ENCODE results near the gene MED23. TPM values are rescaled to one million over a fixed set of nuclear protein-coding genes. Genes with fewer than 3 reads are reported as not detected.

The MED23 gene
- total RNA-seq, 1 donor from 2014 or later: 35.0 TPM

GRCh38 chr6:131581523-131581922, 46.5 kb downstream of the MED23 start:
- Histone ChIP-seq H3K9me3 (ENCODE audit: control insufficient read depth in 3 of 3, low read length in 3 of 3) (no peaks in the 10 kb centered on the region), H3K9ac (ENCODE audit: low read depth in 1 of 3, low read length in 3 of 3) (no peak overlapping the region), H3K4me1 (ENCODE audit: control insufficient read depth in 3 of 3, insufficient read depth in 3 of 3, low read length in 3 of 3) (no peaks in the 10 kb centered on the region), H3K4me3 (ENCODE audit: low read length in 3 of 3) (no peak overlapping the region), H3K27me3 (ENCODE audit: control insufficient read depth in 3 of 3, insufficient read depth in 3 of 3, low read length in 3 of 3) (no peaks in the 10 kb centered on the region), H3K36me3 (ENCODE audit: control insufficient read depth in 3 of 3, insufficient read depth in 3 of 3, low read length in 3 of 3) (peaks cover 12 to 24% (median 18%) of the 10 kb centered on the region in 3 donors), H3K27ac (ENCODE audit: low read depth, low read length) (no peak overlapping the region)

- no peak overlapping the region for H3K4me3 ChIP-seq (ENCODE audit: low read length in 3 of 3)
- no peaks in the 10 kb centered on the region for H3K4me1 ChIP-seq (ENCODE audit: control insufficient read depth in 3 of 3, insufficient read depth in 3 of 3, low read length in 3 of 3)
- peaks cover under 1 to 8% (median 3%) of the 10 kb centered on the region in 3 donors for H3K36me3 ChIP-seq (ENCODE audit: control insufficient read depth in 3 of 3, insufficient read depth in 3 of 3, low read length in 3 of 3)
- H3K27me3 ChIP-seq (ENCODE audit: control insufficient read depth in 3 of 3, insufficient read depth in 3 of 3, low read length in 3 of 3): no peaks in the 10 kb centered on the region
- H3K9ac ChIP-seq (ENCODE audit: low read depth in 1 of 3, low read length in 3 of 3): no peak overlapping the region
- H3K9me3 ChIP-seq (ENCODE audit: control insufficient read depth in 3 of 3, low read length in 3 of 3): no peaks in the 10 kb centered on the region
- no peak overlapping the region for H3K27ac ChIP-seq (ENCODE audit: low read depth, low read length)
Observed at GRCh38 chr6:131575834-131576478, 52.1 kb downstream of the MED23 start.

- Histone ChIP-seq H3K36me3 (ENCODE audit: control insufficient read depth in 3 of 3, insufficient read depth in 3 of 3, low read length in 3 of 3) (peaks cover 0 to 3% (median 3%) of the 10 kb centered on the region in 3 donors), H3K4me1 (ENCODE audit: control insufficient read depth in 3 of 3, insufficient read depth in 3 of 3, low read length in 3 of 3) (no peaks in the 10 kb centered on the region), H3K9me3 (ENCODE audit: control insufficient read depth in 3 of 3, low read length in 3 of 3) (no peaks in the 10 kb centered on the region), H3K4me3 (ENCODE audit: low read length in 3 of 3) (no peak overlapping the region), H3K27me3 (ENCODE audit: control insufficient read depth in 3 of 3, insufficient read depth in 3 of 3, low read length in 3 of 3) (no peaks in the 10 kb centered on the region), H3K27ac (ENCODE audit: low read depth, low read length) (no peak overlapping the region), H3K9ac (ENCODE audit: low read depth in 1 of 3, low read length in 3 of 3) (no peak overlapping the region)
Observed at GRCh38 chr6:131574686-131575085, 53.4 kb downstream of the MED23 start.

GRCh38 chr6:131574133-131574532, 53.9 kb downstream of the MED23 start:
- H3K9me3 ChIP-seq (ENCODE audit: control insufficient read depth in 3 of 3, low read length in 3 of 3): no peaks in the 10 kb centered on the region
- peaks cover 0 to 3% (median 2%) of the 10 kb centered on the region in 3 donors for H3K36me3 ChIP-seq (ENCODE audit: control insufficient read depth in 3 of 3, insufficient read depth in 3 of 3, low read length in 3 of 3)
- no peak overlapping the region for H3K9ac ChIP-seq (ENCODE audit: low read depth in 1 of 3, low read length in 3 of 3)
- no peaks in the 10 kb centered on the region for H3K27me3 ChIP-seq (ENCODE audit: control insufficient read depth in 3 of 3, insufficient read depth in 3 of 3, low read length in 3 of 3)
- no peaks in the 10 kb centered on the region for H3K4me1 ChIP-seq (ENCODE audit: control insufficient read depth in 3 of 3, insufficient read depth in 3 of 3, low read length in 3 of 3)
- no peak overlapping the region for H3K27ac ChIP-seq (ENCODE audit: low read depth, low read length)
- H3K4me3 ChIP-seq (ENCODE audit: low read length in 3 of 3): no peak overlapping the region

GRCh38 chr6:131572686-131573415, 55.2 kb downstream of the MED23 start, which contains the start of gene ARG1:
ARG1 (plus strand) TSS chr6:131573226; CDS start chr6:131573283, 57 bp downstream.
- Histone ChIP-seq H3K4me1 (ENCODE audit: control insufficient read depth in 3 of 3, insufficient read depth in 3 of 3, low read length in 3 of 3) (no peaks in the 10 kb centered on the region), H3K9ac (ENCODE audit: low read depth in 1 of 3, low read length in 3 of 3) (no peak within 1 kb of the TSS), H3K4me3 (ENCODE audit: low read length in 3 of 3) (no peak within 1 kb of the TSS), H3K9me3 (ENCODE audit: control insufficient read depth in 3 of 3, low read length in 3 of 3) (no peaks in the 10 kb centered on the region), H3K27ac (ENCODE audit: low read depth, low read length) (no peak within 1 kb of the TSS), H3K36me3 (ENCODE audit: control insufficient read depth in 3 of 3, insufficient read depth in 3 of 3, low read length in 3 of 3) (no peaks in the 10 kb centered on the region), H3K27me3 (ENCODE audit: control insufficient read depth in 3 of 3, insufficient read depth in 3 of 3, low read length in 3 of 3) (no peaks in the 10 kb centered on the region)

GRCh38 chr6:131568726-131569125, 59.3 kb downstream of the MED23 start:
- H3K27me3 ChIP-seq (ENCODE audit: control insufficient read depth in 3 of 3, insufficient read depth in 3 of 3, low read length in 3 of 3): no peaks in the 10 kb centered on the region
- H3K9ac ChIP-seq (ENCODE audit: low read depth in 1 of 3, low read length in 3 of 3): no peak overlapping the region
- H3K27ac ChIP-seq (ENCODE audit: low read depth, low read length): no peak overlapping the region
- H3K9me3 ChIP-seq (ENCODE audit: control insufficient read depth in 3 of 3, low read length in 3 of 3): no peaks in the 10 kb centered on the region
- no peaks in the 10 kb centered on the region for H3K4me1 ChIP-seq (ENCODE audit: control insufficient read depth in 3 of 3, insufficient read depth in 3 of 3, low read length in 3 of 3)
- H3K4me3 ChIP-seq (ENCODE audit: low read length in 3 of 3): no peak overlapping the region
- no peaks in the 10 kb centered on the region for H3K36me3 ChIP-seq (ENCODE audit: control insufficient read depth in 3 of 3, insufficient read depth in 3 of 3, low read length in 3 of 3)

GRCh38 chr6:131565056-131565455, 63.0 kb downstream of the MED23 start:
- Histone ChIP-seq H3K4me3 (ENCODE audit: low read length in 3 of 3) (no peak overlapping the region), H3K27ac (ENCODE audit: low read depth, low read length) (no peak overlapping the region), H3K9ac (ENCODE audit: low read depth in 1 of 3, low read length in 3 of 3) (no peak overlapping the region), H3K27me3 (ENCODE audit: control insufficient read depth in 3 of 3, insufficient read depth in 3 of 3, low read length in 3 of 3) (no peaks in the 10 kb centered on the region), H3K9me3 (ENCODE audit: control insufficient read depth in 3 of 3, low read length in 3 of 3) (no peaks in the 10 kb centered on the region), H3K4me1 (ENCODE audit: control insufficient read depth in 3 of 3, insufficient read depth in 3 of 3, low read length in 3 of 3) (no peaks in the 10 kb centered on the region), H3K36me3 (ENCODE audit: control insufficient read depth in 3 of 3, insufficient read depth in 3 of 3, low read length in 3 of 3) (no peaks in the 10 kb centered on the region)

- Histone ChIP-seq H3K9ac (ENCODE audit: low read depth in 1 of 3, low read length in 3 of 3) (no peak overlapping the region), H3K27me3 (ENCODE audit: control insufficient read depth in 3 of 3, insufficient read depth in 3 of 3, low read length in 3 of 3) (no peaks in the 10 kb centered on the region), H3K4me1 (ENCODE audit: control insufficient read depth in 3 of 3, insufficient read depth in 3 of 3, low read length in 3 of 3) (no peaks in the 10 kb centered on the region), H3K9me3 (ENCODE audit: control insufficient read depth in 3 of 3, low read length in 3 of 3) (no peaks in the 10 kb centered on the region), H3K27ac (ENCODE audit: low read depth, low read length) (no peak overlapping the region), H3K4me3 (ENCODE audit: low read length in 3 of 3) (no peak overlapping the region), H3K36me3 (ENCODE audit: control insufficient read depth in 3 of 3, insufficient read depth in 3 of 3, low read length in 3 of 3) (no peaks in the 10 kb centered on the region)
Observed at GRCh38 chr6:131561925-131562707, 65.9 kb downstream of the MED23 start.

GRCh38 chr6:131558922-131559321, 69.1 kb downstream of the MED23 start:
- H3K27ac ChIP-seq (ENCODE audit: low read depth, low read length): no peak overlapping the region
- H3K9ac ChIP-seq (ENCODE audit: low read depth in 1 of 3, low read length in 3 of 3): no peak overlapping the region
- no peaks in the 10 kb centered on the region for H3K9me3 ChIP-seq (ENCODE audit: control insufficient read depth in 3 of 3, low read length in 3 of 3)
- no peak overlapping the region for H3K4me3 ChIP-seq (ENCODE audit: low read length in 3 of 3)
- no peaks in the 10 kb centered on the region for H3K36me3 ChIP-seq (ENCODE audit: control insufficient read depth in 3 of 3, insufficient read depth in 3 of 3, low read length in 3 of 3)
- H3K27me3 ChIP-seq (ENCODE audit: control insufficient read depth in 3 of 3, insufficient read depth in 3 of 3, low read length in 3 of 3): no peaks in the 10 kb centered on the region
- no peaks in the 10 kb centered on the region for H3K4me1 ChIP-seq (ENCODE audit: control insufficient read depth in 3 of 3, insufficient read depth in 3 of 3, low read length in 3 of 3)

GRCh38 chr6:131555992-131556391, 72.0 kb downstream of the MED23 start:
- H3K9ac ChIP-seq (ENCODE audit: low read depth in 1 of 3, low read length in 3 of 3): no peak overlapping the region
- H3K9me3 ChIP-seq (ENCODE audit: control insufficient read depth in 3 of 3, low read length in 3 of 3): no peaks in the 10 kb centered on the region
- H3K4me1 ChIP-seq (ENCODE audit: control insufficient read depth in 3 of 3, insufficient read depth in 3 of 3, low read length in 3 of 3): no peaks in the 10 kb centered on the region
- H3K36me3 ChIP-seq (ENCODE audit: control insufficient read depth in 3 of 3, insufficient read depth in 3 of 3, low read length in 3 of 3): no peaks in the 10 kb centered on the region
- H3K27me3 ChIP-seq (ENCODE audit: control insufficient read depth in 3 of 3, insufficient read depth in 3 of 3, low read length in 3 of 3): no peaks in the 10 kb centered on the region
- H3K4me3 ChIP-seq (ENCODE audit: low read length in 3 of 3): no peak overlapping the region
- no peak overlapping the region for H3K27ac ChIP-seq (ENCODE audit: low read depth, low read length)

All from skeletal muscle tissue (tissue), 4 donors.